HUES64 (cell line): Measurements from ENCODE around the gene EBPL.

Experiments
- H3K27ac ChIP-seq: 2 replicates; pipeline ENCODE4 v1.7.0; 2013; ENCODE audit warnings: low read depth, low read length, inconsistent platforms
- H3K27me3 ChIP-seq: 2 replicates; pipeline ENCODE4 v1.6.1; 2013; ENCODE audit warnings: mild to moderate bottlenecking, low read length; ENCODE audit not compliant: insufficient read depth
- H3K36me3 ChIP-seq: 2 replicates; pipeline ENCODE4 v1.6.1; 2013; ENCODE audit warnings: mild to moderate bottlenecking, low read length; ENCODE audit not compliant: insufficient read depth
- H3K4me1 ChIP-seq: 2 replicates; pipeline ENCODE4 v1.6.1; 2013; ENCODE audit warnings: mild to moderate bottlenecking, low read length, moderate library complexity; ENCODE audit not compliant: insufficient read depth
- H3K4me3 ChIP-seq: 2 replicates; pipeline ENCODE4 v1.5.1; 2013; ENCODE audit warnings: mild to moderate bottlenecking, low read length, moderate library complexity
- H3K9ac ChIP-seq: 2 replicates; pipeline ENCODE4 v1.6.1; 2013; ENCODE audit warnings: mild to moderate bottlenecking, low read depth, low read length
- H3K9me3 ChIP-seq: 2 replicates; pipeline ENCODE4 v1.6.1; 2013; ENCODE audit warnings: low read depth, low read length; ENCODE audit not compliant: insufficient read depth
- WGBS: fragments of 150-250, 120-280 bp; methylation state at CpG from one replicate; pipeline ENCODE4 v1.1.7; 2013; ENCODE audit warnings: missing lambda C conversion rate; 5-methylcytosine and 5-hydroxymethylcytosine counted together

EBPL gene

DNA sequence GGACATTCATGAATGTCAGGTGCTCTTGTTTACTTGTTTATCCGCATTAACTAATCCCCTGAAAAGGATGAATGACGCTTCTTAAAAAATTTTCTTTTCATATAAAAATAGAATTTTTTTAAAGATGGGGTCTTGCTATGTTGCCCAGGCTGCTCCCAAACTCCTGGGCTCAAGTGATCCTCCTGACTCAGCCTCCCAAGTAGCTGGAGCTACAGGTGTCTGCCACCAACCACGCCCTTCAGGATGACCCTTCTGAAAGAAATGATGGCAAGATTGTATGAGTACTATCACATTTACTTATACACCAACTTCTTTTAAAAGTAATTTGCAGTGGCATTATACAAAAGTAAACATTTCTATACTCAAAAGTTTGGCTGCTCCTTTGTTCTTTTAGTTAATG lies 6.2 kb upstream of the EBPL start:
- no peak overlapping the region for H3K27ac ChIP-seq
- no peaks in the 10 kb centered on the region for H3K9me3 ChIP-seq
- peaks cover 12% of the 10 kb centered on the region for H3K4me1 ChIP-seq
- H3K27me3 ChIP-seq, result no peaks in the 10 kb centered on the region
- peaks cover 42% of the 10 kb centered on the region for H3K36me3 ChIP-seq
- whole genome bisulfite sequencing, result 100% methylated on average over 2 of the region's 3 CpGs
- no peak overlapping the region for H3K4me3 ChIP-seq
- H3K9ac ChIP-seq, result no peak overlapping the region

DNA sequence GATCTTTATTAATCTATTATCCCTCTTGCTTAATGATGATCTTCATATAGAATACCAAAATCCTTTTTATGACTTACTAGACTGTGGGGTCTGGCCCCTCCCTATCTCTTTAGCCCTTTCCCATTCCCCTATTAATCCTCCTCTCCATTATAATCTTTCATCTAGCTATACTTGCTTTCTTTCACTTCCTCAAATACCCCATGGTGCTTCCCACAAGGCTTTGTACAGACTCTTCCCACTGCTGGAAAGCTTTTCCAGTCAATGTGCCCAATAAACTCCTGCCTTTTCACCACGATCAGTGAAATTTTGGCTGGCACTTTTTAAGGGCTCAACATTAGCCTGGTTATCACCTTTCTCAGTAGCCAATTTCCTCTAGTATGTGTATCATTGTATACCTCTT lies 3.2 kb upstream of the EBPL start:
- H3K4me3 ChIP-seq, result no peak overlapping the region
- H3K27me3 ChIP-seq, result no peaks in the 10 kb centered on the region
- no peak overlapping the region for H3K9ac ChIP-seq
- H3K9me3 ChIP-seq, result no peaks in the 10 kb centered on the region
- H3K36me3 ChIP-seq, result peaks cover 13% of the 10 kb centered on the region
- peaks cover 5% of the 10 kb centered on the region for H3K4me1 ChIP-seq
- H3K27ac ChIP-seq, result no peak overlapping the region
- WGBS, result 77% methylated on average over 1 of the region's 1 CpG

DNA sequence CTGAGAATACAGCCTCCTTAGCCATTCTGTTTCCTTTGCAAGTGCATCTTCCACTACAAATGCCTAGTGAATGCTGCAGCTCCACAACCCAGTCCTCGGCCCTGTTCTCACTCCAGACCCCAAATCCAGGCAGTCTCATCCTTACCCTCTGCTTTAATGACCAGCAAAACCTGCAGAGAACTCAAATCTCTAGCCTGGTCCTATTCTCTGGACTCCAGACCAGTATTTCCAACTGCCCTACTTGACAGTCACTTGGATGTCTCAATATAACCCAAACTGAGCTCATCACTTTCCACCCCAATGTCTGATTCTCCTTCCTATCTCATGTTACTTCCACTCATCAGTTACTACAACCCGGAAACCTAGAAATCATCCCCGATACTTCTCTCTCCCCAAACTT lies 2.6 kb upstream of the EBPL start:
- H3K27me3 ChIP-seq, result no peaks in the 10 kb centered on the region
- H3K36me3 ChIP-seq, result peaks cover 16% of the 10 kb centered on the region
- peaks cover 3% of the 10 kb centered on the region for H3K4me1 ChIP-seq
- no peak overlapping the region for H3K4me3 ChIP-seq
- H3K27ac ChIP-seq, result no peak overlapping the region
- H3K9ac ChIP-seq, result no peak overlapping the region
- no peaks in the 10 kb centered on the region for H3K9me3 ChIP-seq
- WGBS, result 89% methylated on average over 3 of the region's 3 CpGs

DNA sequence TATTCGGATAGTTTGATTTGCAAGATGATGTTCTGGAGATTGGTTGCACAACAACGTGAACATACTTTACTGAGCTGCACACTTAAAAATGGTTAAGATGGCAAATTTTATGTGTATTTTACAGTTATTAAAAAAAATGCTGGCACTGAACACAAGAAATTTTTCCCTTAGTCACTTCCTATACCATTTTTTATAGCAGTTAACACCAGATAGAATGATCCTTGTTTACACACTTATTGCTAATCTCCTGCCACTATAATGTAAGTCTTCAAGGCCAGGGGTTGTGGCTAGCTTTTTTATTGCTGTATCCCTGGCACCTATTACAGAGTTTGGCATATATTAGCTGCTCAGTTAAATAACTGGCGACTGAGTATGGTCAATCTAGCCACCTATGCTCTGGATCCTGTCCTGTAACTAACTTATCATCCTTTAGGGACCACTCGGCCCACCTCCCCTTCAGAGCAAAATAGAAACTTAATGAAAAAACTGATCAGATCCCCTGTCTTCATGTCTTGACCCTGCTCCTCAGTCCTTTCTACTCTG lies 2.0 kb upstream of the EBPL start:
- H3K4me1 ChIP-seq, result no peaks in the 10 kb centered on the region; the same call in 1 of the 2 replicates
- 98% methylated on average over 4 of the region's 4 CpGs for WGBS
- no peak overlapping the region for H3K4me3 ChIP-seq
- H3K36me3 ChIP-seq, result peaks cover 20% of the 10 kb centered on the region
- no peaks in the 10 kb centered on the region for H3K9me3 ChIP-seq
- no peaks in the 10 kb centered on the region for H3K27me3 ChIP-seq
- H3K27ac ChIP-seq, result no peak overlapping the region
- no peak overlapping the region for H3K9ac ChIP-seq

DNA sequence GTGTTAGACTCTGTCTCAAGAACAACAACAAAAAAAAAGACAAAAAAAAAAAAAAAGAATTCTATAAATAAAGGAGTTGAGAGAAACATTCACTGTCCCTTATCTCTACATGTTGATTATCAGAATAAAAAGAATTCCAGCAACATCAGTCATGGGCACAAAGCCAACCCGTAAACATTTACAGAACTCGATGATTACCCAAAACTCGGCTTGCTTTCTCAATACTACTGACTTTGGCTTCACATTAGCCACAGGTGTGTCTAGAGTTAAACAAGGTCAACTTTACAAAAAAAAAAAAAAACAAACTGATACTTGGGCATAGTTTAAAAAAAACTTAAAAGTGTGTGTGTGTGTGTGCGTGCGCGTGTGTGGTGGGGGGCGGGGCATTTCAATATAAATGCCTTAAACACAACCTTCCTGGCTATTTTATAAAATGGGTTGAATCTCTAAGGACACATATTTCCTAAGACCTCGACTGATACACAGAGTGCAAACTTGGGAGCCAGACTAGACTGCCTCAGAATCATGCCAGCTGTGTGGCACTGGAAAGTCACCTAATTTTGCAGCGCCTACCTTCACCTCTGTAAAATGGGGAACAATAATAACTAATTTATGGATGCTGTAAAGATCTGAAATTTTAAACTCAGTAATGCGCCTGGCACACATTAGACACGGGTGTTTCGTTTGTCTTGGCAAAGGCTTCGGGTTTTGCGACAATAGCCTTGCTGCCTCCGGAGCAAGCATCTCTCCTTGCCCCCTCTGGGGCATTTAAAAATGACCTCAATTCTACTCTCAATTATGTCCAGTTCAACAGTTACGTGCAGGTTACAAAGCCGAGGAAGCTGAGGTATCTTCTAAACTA lies 922 bp downstream of the EBPL start:
- WGBS, result 22% methylated on average over 13 of the region's 17 CpGs
- Histone ChIP-seq H3K9me3 (no peaks in the 10 kb centered on the region), H3K27ac (peak overlapping the region; percentile 90), H3K4me3 (peak overlapping the region; percentile 89), H3K4me1 (no peaks in the 10 kb centered on the region; the same call in 1 of the 2 replicates), H3K9ac (peak overlapping the region; percentile 87), H3K27me3 (no peaks in the 10 kb centered on the region), H3K36me3 (peaks cover 31% of the 10 kb centered on the region)

DNA sequence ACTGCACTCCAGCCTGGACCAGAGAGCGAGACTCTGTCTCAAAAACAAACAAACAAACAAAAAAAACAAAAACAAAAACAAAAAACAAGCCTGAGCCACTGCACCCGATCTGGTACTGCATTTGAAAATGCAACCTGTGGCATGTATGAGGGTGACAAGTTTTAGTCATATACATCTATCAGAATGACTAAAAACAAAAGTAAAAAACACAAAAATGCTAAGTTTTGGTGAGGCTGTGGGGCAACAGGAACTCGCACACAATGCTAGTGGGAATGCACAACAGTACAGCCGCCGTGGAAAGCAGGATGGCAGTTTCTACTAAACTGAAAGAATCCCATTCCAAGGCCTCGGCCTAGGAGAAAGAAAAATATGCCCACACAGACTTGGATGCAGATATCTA lies 7.8 kb downstream of the EBPL start:
- 88% methylated on average over 6 of the region's 6 CpGs for WGBS
- no peak overlapping the region for H3K4me3 ChIP-seq

DNA sequence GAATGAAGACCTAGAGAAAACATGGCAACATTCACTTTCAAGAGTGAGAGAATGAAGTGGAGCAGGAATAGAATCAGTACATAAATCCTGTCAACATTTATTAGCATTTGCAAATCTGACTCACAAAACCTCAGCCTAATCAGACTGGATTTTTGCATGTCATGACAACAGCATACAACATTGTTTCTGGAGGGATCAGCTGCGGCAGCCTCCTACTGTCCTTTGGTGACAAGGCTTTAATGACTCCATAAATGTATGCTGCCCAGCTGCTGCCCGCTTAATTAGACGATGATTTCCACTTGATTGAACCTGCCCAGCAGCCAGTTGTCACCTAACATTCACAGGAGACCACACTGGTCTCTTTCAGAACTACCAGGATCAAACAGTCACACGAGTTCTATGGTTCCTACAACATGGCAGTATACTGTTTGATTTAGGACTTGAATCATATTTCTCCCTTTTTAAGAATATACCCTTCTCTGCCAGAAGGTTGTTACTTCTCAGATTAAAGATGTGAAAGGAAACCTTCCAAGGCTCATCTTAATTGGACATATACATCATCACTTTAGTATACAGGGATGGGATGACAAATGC lies 9.3 kb downstream of the EBPL start:
- H3K27me3 ChIP-seq, result no peaks in the 10 kb centered on the region
- 94% methylated on average over 4 of the region's 4 CpGs for WGBS
- no peaks in the 10 kb centered on the region for H3K4me1 ChIP-seq
- H3K36me3 ChIP-seq, result peaks cover 53% of the 10 kb centered on the region
- peaks cover 17% of the 10 kb centered on the region for H3K9me3 ChIP-seq
- no peak overlapping the region for H3K9ac ChIP-seq
- H3K27ac ChIP-seq, result no peak overlapping the region
- no peak overlapping the region for H3K4me3 ChIP-seq

More for the DNA sequence above, 7.8 kb downstream of the EBPL start:
- H3K27me3 ChIP-seq, result no peaks in the 10 kb centered on the region
- H3K9me3 ChIP-seq, result peaks cover 15% of the 10 kb centered on the region
- H3K36me3 ChIP-seq, result peaks cover 57% of the 10 kb centered on the region
- H3K27ac ChIP-seq, result no peak overlapping the region
- no peaks in the 10 kb centered on the region for H3K4me1 ChIP-seq
- H3K9ac ChIP-seq, result no peak overlapping the region

DNA sequence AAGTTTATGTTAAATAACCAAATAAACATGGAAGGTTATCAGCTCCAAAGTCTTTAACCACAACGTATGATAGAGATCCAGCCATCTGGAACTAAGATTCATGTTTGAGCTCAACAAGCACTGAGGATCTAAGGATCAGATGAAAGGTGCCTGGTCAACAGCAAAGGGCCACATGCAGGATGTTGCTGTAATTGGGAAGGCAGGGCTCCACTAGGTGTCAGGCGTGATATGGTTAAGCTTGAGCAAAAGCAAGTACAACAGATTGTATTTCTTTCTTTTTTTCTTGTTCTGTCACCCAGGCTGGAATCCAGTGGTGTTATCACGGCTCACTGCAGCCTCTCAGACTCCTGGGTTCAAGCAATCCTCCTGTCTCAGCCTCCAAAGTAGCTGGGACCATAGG lies 12.0 kb downstream of the EBPL start:
- peaks cover 45% of the 10 kb centered on the region for H3K36me3 ChIP-seq
- H3K4me3 ChIP-seq, result no peak overlapping the region
- no peaks in the 10 kb centered on the region for H3K4me1 ChIP-seq
- peaks cover 17% of the 10 kb centered on the region for H3K9me3 ChIP-seq
- H3K27me3 ChIP-seq, result no peaks in the 10 kb centered on the region
- H3K9ac ChIP-seq, result no peak overlapping the region
- no peak overlapping the region for H3K27ac ChIP-seq
- WGBS, result 97% methylated on average over 3 of the region's 3 CpGs

DNA sequence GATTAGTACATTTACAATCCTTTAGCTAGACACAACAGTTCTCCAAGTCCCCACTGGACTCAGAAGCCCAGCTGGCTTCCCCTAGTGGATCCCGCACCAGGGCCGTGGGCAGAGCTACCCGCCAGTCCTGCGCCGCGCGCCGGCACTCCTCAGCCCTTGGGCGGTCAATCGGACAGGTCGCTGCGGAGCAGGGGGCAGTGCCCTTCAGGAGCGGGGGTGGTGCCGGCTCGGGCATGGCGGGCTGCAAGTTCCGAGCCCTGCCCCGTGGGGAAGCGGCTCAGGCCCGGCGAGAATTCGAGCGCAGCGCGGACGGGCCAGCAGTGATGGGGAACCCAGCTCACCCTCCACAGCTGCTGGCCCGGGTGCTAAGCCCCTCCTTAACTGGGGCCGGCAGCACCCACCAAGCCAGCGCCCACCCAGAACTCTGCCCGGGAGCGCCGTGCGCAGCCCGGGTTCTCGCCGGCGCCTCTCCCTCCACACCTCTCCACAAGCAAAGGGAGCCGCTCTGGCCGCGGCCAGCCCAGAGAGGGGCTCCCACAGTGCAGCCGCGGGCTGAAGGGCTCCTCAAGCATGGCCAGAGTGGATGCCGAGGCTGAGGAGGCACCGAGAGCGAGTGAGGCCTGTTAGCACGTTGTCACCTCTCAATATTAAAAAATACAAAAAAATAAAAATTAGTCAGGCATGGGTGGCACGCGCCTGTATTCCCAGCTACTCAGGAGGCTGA lies 12.9 kb downstream of the EBPL start:
- H3K4me3 ChIP-seq, result no peak overlapping the region
- peaks cover 17% of the 10 kb centered on the region for H3K9me3 ChIP-seq
- H3K27ac ChIP-seq, result no peak overlapping the region
- H3K9ac ChIP-seq, result no peak overlapping the region
- 96% methylated on average over 48 of the region's 48 CpGs for WGBS
- no peaks in the 10 kb centered on the region for H3K4me1 ChIP-seq
- no peaks in the 10 kb centered on the region for H3K27me3 ChIP-seq
- peaks cover 40% of the 10 kb centered on the region for H3K36me3 ChIP-seq

DNA sequence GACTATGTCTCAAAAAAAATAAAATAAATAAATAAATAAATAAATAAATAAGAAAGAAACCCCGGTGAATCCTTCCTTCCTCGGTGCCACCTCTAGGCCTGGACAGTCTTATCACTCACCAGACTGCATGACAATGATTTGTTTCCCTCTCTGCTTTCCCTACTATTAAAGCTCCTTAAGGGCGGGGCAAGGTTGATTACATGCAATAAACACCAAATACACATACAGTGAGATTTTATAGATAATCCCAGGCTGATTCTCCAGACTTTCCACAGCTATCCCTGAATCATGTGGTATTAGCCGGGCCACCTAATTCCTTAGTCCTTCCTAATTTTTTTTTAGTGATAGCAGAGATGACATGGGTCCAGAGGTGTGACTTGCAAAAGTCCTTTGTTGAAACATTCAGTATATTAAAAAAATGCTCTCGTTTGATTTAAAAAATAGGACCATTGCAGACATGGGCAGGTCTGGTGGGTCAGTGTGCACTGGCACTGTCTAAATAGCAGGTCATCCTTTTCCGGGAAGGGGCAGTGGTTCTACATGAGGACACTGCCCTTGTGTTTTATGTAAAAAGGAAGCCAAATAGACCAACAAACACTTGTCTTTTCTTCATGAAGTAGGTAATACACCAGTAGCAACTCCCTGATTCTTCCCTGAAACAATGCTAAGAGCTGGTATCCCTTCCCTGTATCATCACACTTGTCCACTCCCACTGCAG lies 14.5 kb downstream of the EBPL start:
- Histone ChIP-seq H3K4me3 (no peak overlapping the region), H3K9ac (no peak overlapping the region), H3K36me3 (peaks cover 40% of the 10 kb centered on the region), H3K9me3 (peaks cover 17% of the 10 kb centered on the region), H3K27ac (no peak overlapping the region), H3K27me3 (no peaks in the 10 kb centered on the region), H3K4me1 (no peaks in the 10 kb centered on the region)
- WGBS, result 96% methylated on average over 6 of the region's 6 CpGs
